Epithelial cell of proximal tubule (primary cell): Measurements from ENCODE around the gene TMEM178B. TPM values are rescaled to one million over a fixed set of nuclear protein-coding genes. Genes with fewer than 3 reads are reported as not detected.
A peak's percentile ranks its signal among the peaks of the same experiment; 100 is the strongest.
"Not testable (repeated sequence)": the region's sequence is repeated elsewhere in the genome, so short reads cannot be mapped to it uniquely, and the experiment has no call there.

Source experiments
- DNase-seq: peaks from one replicate; pipeline ENCODE4 v3.0.0-alpha.2; 2011; ENCODE audit warnings: low read depth
- H3K4me3 ChIP-seq: 2 replicates; pipeline ENCODE4 v1.5.1; 2011; ENCODE audit warnings: low read depth, mild to moderate bottlenecking, low read length
- CTCF ChIP-seq: conservative IDR thresholded peaks from 2 replicates; pipeline ENCODE4 v1.5.1; 2012; ENCODE audit warnings: low read depth, mild to moderate bottlenecking, low read length
- total RNA-seq: library from RNA; depleted of rRNA; stranded (reverse); fragments of >200 nt; gene quantifications from 2 replicates; pipeline ENCODE4 v1.2.3, GENCODE V29; 2015

TMEM178B gene
- total RNA-seq, 1 donor from 2014 or later, result 3.1 TPM

GRCh38 chr7:141074997-141075396 is 1.1 kb downstream of the TMEM178B start:
- DNase-seq, result no peak
- TF ChIP-seq CTCF, result no peak
- H3K4me3 ChIP-seq, result peak overlapping the region; percentile 87

- no peak for DNase-seq
- peak overlapping the region; percentile 87 for H3K4me3 ChIP-seq
- TF ChIP-seq CTCF, result no peak
These were observed 2.5 kb downstream of the TMEM178B start for GRCh38 chr7:141076377-141076776.

GRCh38 chr7:141079219-141079618 is 5.4 kb downstream of the TMEM178B start:
- no peak overlapping the region for H3K4me3 ChIP-seq
- TF ChIP-seq CTCF, result no peak
- no peak for DNase-seq

GRCh38 chr7:141089490-141089889 is 15.6 kb downstream of the TMEM178B start:
- not testable (repeated sequence) for DNase-seq, H3K4me3 ChIP-seq

GRCh38 chr7:141094336-141095070 is 20.6 kb downstream of the TMEM178B start:
- TF ChIP-seq CTCF, result no peak

GRCh38 chr7:141097430-141097829 is 23.6 kb downstream of the TMEM178B start:
- no peak overlapping the region for H3K4me3 ChIP-seq
- DNase-seq, result no peak
- TF ChIP-seq CTCF, result no peak

More at GRCh38 chr7:141094336-141095070, 20.6 kb downstream of the TMEM178B start:
- no peak for DNase-seq
- H3K4me3 ChIP-seq, result no peak overlapping the region

- H3K4me3 ChIP-seq, result no peak overlapping the region
- DNase-seq, result no peak
- no peak for TF ChIP-seq CTCF
These were observed 28.6 kb downstream of the TMEM178B start for GRCh38 chr7:141102436-141102835.
